Neural crest cell (in vitro differentiated cells): ENCODE results near the gene ATG7. TPM values are rescaled to one million over a fixed set of nuclear protein-coding genes. Genes with fewer than 3 reads are reported as not detected.
"Not testable (repeated sequence)": the region's sequence is repeated elsewhere in the genome, so short reads cannot be mapped to it uniquely, and the experiment has no call there.

Experiments used
- DNase-seq: peaks from one replicate; pipeline ENCODE4 v3.0.0; 2021; ENCODE audit warnings: low read depth, mixed read lengths, low spot score
- H3K27ac Mint-ChIP-seq: one replicate; pipeline ENCODE4 v1.8.0; 2021; ENCODE audit warnings: mild to moderate bottlenecking, mixed read lengths; ENCODE audit not compliant: unreplicated experiment
- H3K27me3 Mint-ChIP-seq: 2 replicates; pipeline ENCODE4 v1.8.0; 2021; ENCODE audit warnings: low read depth, mild to moderate bottlenecking, mixed read lengths
- H3K36me3 Mint-ChIP-seq: 2 replicates; pipeline ENCODE4 v1.8.0; 2021; ENCODE audit warnings: low read depth, mild to moderate bottlenecking, mixed read lengths
- H3K4me1 Mint-ChIP-seq: 2 replicates; pipeline ENCODE4 v1.8.0; 2021; ENCODE audit warnings: mixed read lengths
- H3K4me3 Mint-ChIP-seq: one replicate; pipeline ENCODE4 v1.8.0; 2021; ENCODE audit warnings: mild to moderate bottlenecking, mixed read lengths
- H3K9me3 Mint-ChIP-seq: 2 replicates; pipeline ENCODE4 v1.8.0; 2021; ENCODE audit warnings: mixed read lengths
- CTCF ChIP-seq: fragments of 200-600 bp; sonication (generic); conservative IDR thresholded peaks from 2 replicates; pipeline ENCODE4 v1.5.0; 2021; ENCODE audit warnings: antibody characterized with exemption, mild to moderate bottlenecking
- total RNA-seq: library from RNA; stranded (reverse); gene quantifications from 2 replicates; pipeline ENCODE4 v1.2.1, GENCODE V29; 2021

The ATG7 gene
- total RNA-seq, 1 donor from 2014 or later: 29.6 TPM

GRCh38 chr3:11567516-11568467 is 295.6 kb downstream of the ATG7 start:
- peaks cover 30% of the 10 kb centered on the region for H3K4me1 Mint-ChIP-seq
- H3K27ac Mint-ChIP-seq: peak overlapping the region; percentile 12
- H3K9me3 Mint-ChIP-seq: no peaks in the 10 kb centered on the region
- peaks cover 18% of the 10 kb centered on the region for H3K36me3 Mint-ChIP-seq
- no peak overlapping the region for H3K4me3 Mint-ChIP-seq
- H3K27me3 Mint-ChIP-seq: no peaks in the 10 kb centered on the region
- TF ChIP-seq CTCF: no peak
- no peak for DNase-seq

- H3K27ac Mint-ChIP-seq: no peak overlapping the region
- no peak for DNase-seq
- no peaks in the 10 kb centered on the region for H3K9me3 Mint-ChIP-seq
- TF ChIP-seq CTCF: no peak
- no peak overlapping the region for H3K4me3 Mint-ChIP-seq
- H3K36me3 Mint-ChIP-seq: peaks cover 19% of the 10 kb centered on the region
- peaks cover 31% of the 10 kb centered on the region for H3K4me1 Mint-ChIP-seq
- no peaks in the 10 kb centered on the region for H3K27me3 Mint-ChIP-seq
These were observed 296.4 kb downstream of the ATG7 start for GRCh38 chr3:11568503-11569155.

- no peak for TF ChIP-seq CTCF
- H3K9me3 Mint-ChIP-seq: no peaks in the 10 kb centered on the region
- no peak for DNase-seq
- no peak overlapping the region for H3K4me3 Mint-ChIP-seq
- no peak overlapping the region for H3K27ac Mint-ChIP-seq
- peaks cover 32% of the 10 kb centered on the region for H3K4me1 Mint-ChIP-seq
- peaks cover 18% of the 10 kb centered on the region for H3K36me3 Mint-ChIP-seq
- H3K27me3 Mint-ChIP-seq: no peaks in the 10 kb centered on the region
These were observed 297.1 kb downstream of the ATG7 start for GRCh38 chr3:11569156-11569741.

- no peak overlapping the region for H3K4me3 Mint-ChIP-seq
- peaks cover 32% of the 10 kb centered on the region for H3K4me1 Mint-ChIP-seq
- TF ChIP-seq CTCF: no peak
- peaks cover 18% of the 10 kb centered on the region for H3K36me3 Mint-ChIP-seq
- H3K27me3 Mint-ChIP-seq: no peaks in the 10 kb centered on the region
- no peak overlapping the region for H3K27ac Mint-ChIP-seq
- H3K9me3 Mint-ChIP-seq: no peaks in the 10 kb centered on the region
- DNase-seq: no peak
These were observed 298.1 kb downstream of the ATG7 start for GRCh38 chr3:11570251-11570650.

GRCh38 chr3:11570789-11571495 is 298.7 kb downstream of the ATG7 start:
- H3K27ac Mint-ChIP-seq: peak overlapping the region; percentile 84

GRCh38 chr3:11572660-11573059 is 300.5 kb downstream of the ATG7 start:
- not testable (repeated sequence) for H3K36me3 Mint-ChIP-seq, H3K27me3 Mint-ChIP-seq, H3K4me3 Mint-ChIP-seq, H3K9me3 Mint-ChIP-seq, DNase-seq
- Mint-ChIP-seq H3K4me1 (peaks cover 35% of the 10 kb centered on the region), H3K27ac (peak overlapping the region; percentile 94)

More at GRCh38 chr3:11570789-11571495, 298.7 kb downstream of the ATG7 start:
- Mint-ChIP-seq H3K36me3 (peaks cover 18% of the 10 kb centered on the region), H3K4me1 (peaks cover 33% of the 10 kb centered on the region), H3K27me3 (no peaks in the 10 kb centered on the region), H3K4me3 (no peak overlapping the region), H3K9me3 (no peaks in the 10 kb centered on the region)
- no peak for DNase-seq
- no peak for TF ChIP-seq CTCF
